Loucy (cell line): Measurements from ENCODE around the gene ST3GAL2.

ENCODE experiments used
- H2AFZ ChIP-seq: fragments of 200-600 bp; sonication (generic); 2 replicates; pipeline ENCODE4 v1.6.0; 2016; ENCODE audit warnings: antibody characterized with exemption, mild to moderate bottlenecking, low read length, moderate library complexity
- H3F3A ChIP-seq: fragments of 200-600 bp; 2 replicates; pipeline ENCODE4 v1.6.0; 2016; ENCODE audit warnings: antibody characterized with exemption, low read depth, mild to moderate bottlenecking
- H3K27me3 ChIP-seq: fragments of 200-600 bp; sonication (generic); 2 replicates; pipeline ENCODE4 v1.6.1; 2014; ENCODE audit warnings: low read length, mild to moderate bottlenecking; ENCODE audit not compliant: insufficient read depth, poor library complexity, severe bottlenecking
- H3K36me3 ChIP-seq: fragments of 200-600 bp; sonication (generic); 2 replicates; pipeline ENCODE4 v1.6.1; 2016; ENCODE audit warnings: low read length; ENCODE audit not compliant: insufficient read depth
- H3K4me1 ChIP-seq: fragments of 200-600 bp; sonication (generic); 2 replicates; pipeline ENCODE4 v1.5.1; 2014; ENCODE audit warnings: low read length, mild to moderate bottlenecking; ENCODE audit not compliant: insufficient read depth, poor library complexity, severe bottlenecking
- H3K4me2 ChIP-seq: fragments of 200-600 bp; sonication (generic); 2 replicates; pipeline ENCODE4 v1.6.0; 2014; ENCODE audit warnings: antibody characterized with exemption, low read length, low read depth, mild to moderate bottlenecking; ENCODE audit not compliant: poor library complexity, severe bottlenecking
- H3K4me3 ChIP-seq: fragments of 200-600 bp; sonication (generic); 2 replicates; pipeline ENCODE4 v1.5.1; 2014; ENCODE audit warnings: low read length, mild to moderate bottlenecking, mixed read lengths; ENCODE audit not compliant: poor library complexity, severe bottlenecking
- H3K79me2 ChIP-seq: fragments of 200-600 bp; sonication (generic); 2 replicates; pipeline ENCODE4 v1.6.1; 2014; ENCODE audit warnings: low read length; ENCODE audit not compliant: insufficient read depth
- H3K9ac ChIP-seq: fragments of 200-600 bp; sonication (generic); 2 replicates; pipeline ENCODE4 v1.6.0; 2014; ENCODE audit warnings: mild to moderate bottlenecking, low read depth, low read length, moderate library complexity; ENCODE audit not compliant: poor library complexity, severe bottlenecking
- H3K9me2 ChIP-seq: fragments of 200-600 bp; sonication (generic); replicated peaks from 2 replicates; pipeline ENCODE4 v1.6.1; 2016; ENCODE audit warnings: low read depth, low read length, mixed read lengths
- H3K9me3 ChIP-seq: fragments of 200-600 bp; sonication (generic); 2 replicates; pipeline ENCODE4 v1.6.1; 2014; ENCODE audit warnings: mild to moderate bottlenecking, antibody characterized with exemption, low read length, low read depth; ENCODE audit not compliant: insufficient read depth
- H4K20me1 ChIP-seq: fragments of 200-600 bp; sonication (generic); 2 replicates; pipeline ENCODE4 v1.6.0; 2014; ENCODE audit warnings: antibody characterized with exemption, low read length, mild to moderate bottlenecking; ENCODE audit not compliant: insufficient read depth, poor library complexity, severe bottlenecking
- CTCF ChIP-seq: fragments of 200-600 bp; sonication (generic); conservative IDR thresholded peaks from 2 replicates; pipeline ENCODE4 v1.5.1; 2014; ENCODE audit warnings: mild to moderate bottlenecking, antibody characterized with exemption, low read length
- EZH2phosphoT487 ChIP-seq: fragments of 200-600 bp; IDR thresholded peaks from 2 replicates; pipeline ENCODE4 v1.6.1; 2018; ENCODE audit warnings: antibody characterized with exemption, mild to moderate bottlenecking, moderate library complexity, borderline replicate concordance

ST3GAL2 gene

GRCh38 chr16:70438585-70438968, 323 bp downstream of the ST3GAL2 start:
- Histone ChIP-seq H3K27me3 (no peaks in the 10 kb centered on the region), H2AFZ (peak overlapping the region; percentile 58; the same call in 1 of the 2 replicates), H3K79me2 (peaks cover 47% of the 10 kb centered on the region), H3K36me3 (no peaks in the 10 kb centered on the region), H3K9ac (peak overlapping the region; percentile 83), H3K9me2 (no peaks in the 10 kb centered on the region), H3F3A (peaks cover 2% of the 10 kb centered on the region; the same call in 1 of the 2 replicates), H3K9me3 (no peaks in the 10 kb centered on the region), H3K4me3 (peak overlapping the region; percentile 92), H3K4me2 (peak overlapping the region; percentile 99), H3K4me1 (peaks cover 31% of the 10 kb centered on the region), H4K20me1 (peaks cover 15% of the 10 kb centered on the region)
- no peak for TF ChIP-seq CTCF
- no peak for TF ChIP-seq EZH2phosphoT487

GRCh38 chr16:70437582-70438557, 1.0 kb downstream of the ST3GAL2 start:
- H3K9me3 ChIP-seq, result no peaks in the 10 kb centered on the region
- no peaks in the 10 kb centered on the region for H3K9me2 ChIP-seq
- peaks cover 54% of the 10 kb centered on the region for H3K79me2 ChIP-seq
- H3K4me2 ChIP-seq, result peak overlapping the region; percentile 99
- H4K20me1 ChIP-seq, result peaks cover 15% of the 10 kb centered on the region
- H3K27me3 ChIP-seq, result no peaks in the 10 kb centered on the region
- H3K4me3 ChIP-seq, result peak overlapping the region; percentile 92
- peak overlapping the region; percentile 83 for H3K9ac ChIP-seq
- TF ChIP-seq EZH2phosphoT487, result no peak
- TF ChIP-seq CTCF, result no peak
- peak overlapping the region; percentile 58 for H2AFZ ChIP-seq
- peaks cover 39% of the 10 kb centered on the region for H3K4me1 ChIP-seq
- no peaks in the 10 kb centered on the region for H3K36me3 ChIP-seq
- H3F3A ChIP-seq, result peaks cover 2% of the 10 kb centered on the region; the same call in 1 of the 2 replicates

GRCh38 chr16:70437017-70437581, 1.8 kb downstream of the ST3GAL2 start:
- Histone ChIP-seq H3K9me3 (no peaks in the 10 kb centered on the region), H3K4me2 (peak overlapping the region; percentile 99), H4K20me1 (peaks cover 15% of the 10 kb centered on the region), H3K9ac (peak overlapping the region; percentile 83), H3F3A (peaks cover 2% of the 10 kb centered on the region; the same call in 1 of the 2 replicates), H3K4me1 (peaks cover 46% of the 10 kb centered on the region), H3K79me2 (peaks cover 60% of the 10 kb centered on the region), H3K27me3 (no peaks in the 10 kb centered on the region), H3K9me2 (no peaks in the 10 kb centered on the region), H3K36me3 (no peaks in the 10 kb centered on the region), H3K4me3 (peak overlapping the region; percentile 92), H2AFZ (no peak overlapping the region)
- no peak for TF ChIP-seq CTCF
- no peak for TF ChIP-seq EZH2phosphoT487
